Measurements from ENCODE around the gene HNRNPLL. TPM values are rescaled to one million over a fixed set of nuclear protein-coding genes. Genes with fewer than 3 reads are reported as not detected.

The HNRNPLL gene
- total RNA-seq, 1 experiment from 2014 or later = 43.2 TPM

DNA sequence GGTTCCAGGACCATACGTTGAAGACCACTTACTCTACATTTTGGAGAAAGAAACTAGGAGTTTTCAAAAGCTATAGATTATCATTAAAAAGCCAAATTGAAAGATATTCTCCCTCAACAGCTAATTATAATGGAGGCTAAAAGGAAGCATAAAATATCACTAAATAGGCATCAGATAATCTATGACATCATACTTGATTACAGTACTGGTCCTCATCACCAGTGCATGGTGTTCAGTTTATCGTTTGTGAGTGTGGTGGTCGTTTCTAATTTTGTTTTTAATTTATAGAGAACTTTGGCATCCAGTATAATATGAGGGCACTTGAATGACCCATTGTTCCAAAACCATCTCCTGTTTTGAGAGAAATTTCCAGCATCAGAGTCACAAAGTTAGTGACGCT, 80.9 kb downstream of the HNRNPLL start:
- ATAC-seq (no peak), DNase-seq (ENCODE audit: low read depth, low spot score) (no peak)
- Histone ChIP-seq H3K9me3 (ENCODE audit: control insufficient read depth in 1 of 2, insufficient read depth in 1 of 2, low read depth in 1 of 2, low read length in 2 of 2) (no peaks in the 10 kb centered on the region), H3K79me2 (ENCODE audit: insufficient read depth, low read length) (no peaks in the 10 kb centered on the region), H3K27me3 (ENCODE audit: insufficient read depth, low read length) (no peaks in the 10 kb centered on the region), H2AFZ (ENCODE audit: low read depth, low read length, poor library complexity, severe bottlenecking) (no peak overlapping the region), H3K9me2 (ENCODE audit: insufficient read depth) (no peaks in the 10 kb centered on the region), H4K20me1 (ENCODE audit: insufficient read depth) (no peaks in the 10 kb centered on the region), H3K9ac (ENCODE audit: low read length) (no peak overlapping the region), H3K4me3 (replicated peaks in 1 of 2; ENCODE audit: low read depth in 1 of 2, low read length in 2 of 2) (no peak overlapping the region), H3K27ac (ENCODE audit: low read depth, low read length) (no peak overlapping the region), H3K4me2 (ENCODE audit: low read length) (no peak overlapping the region), H3K4me1 (ENCODE audit: control insufficient read depth in 1 of 2, insufficient read depth in 2 of 2, low read length in 2 of 2) (peaks cover 2 to 7% of the 10 kb centered on the region in 2 experiments; a peak in 2 of 4 replicates), H3K36me3 (ENCODE audit: control insufficient read depth in 1 of 2, insufficient read depth in 2 of 2, low read length in 2 of 2) (no peaks in the 10 kb centered on the region)
- intact Hi-C loops (cut with micrococcal nuclease) = no loop called here
- TF ChIP-seq SIN3A (IDR thresholded peaks at IDR 0.05; ENCODE audit: low read depth) (no peak), SRF (IDR thresholded peaks at IDR 0.05; ENCODE audit: low read depth) (no peak)
- no TSS peak for BruUV-seq (replicated peaks)
- CTCF ChIA-PET = interaction anchor here (2.0 kb wide), 1 partner anchor 13 kb away, joined by 5 read pairs; no protein-coding TSS in a partner anchor
- RAD21 ChIA-PET (ENCODE audit: low non-redundant PET in 1 of 2, low total read pairs in 2 of 2, uncharacterized antibody in 2 of 2, unreplicated experiment in 2 of 2) = no interaction called here
- POLR2A ChIA-PET = no interaction called here

DNA sequence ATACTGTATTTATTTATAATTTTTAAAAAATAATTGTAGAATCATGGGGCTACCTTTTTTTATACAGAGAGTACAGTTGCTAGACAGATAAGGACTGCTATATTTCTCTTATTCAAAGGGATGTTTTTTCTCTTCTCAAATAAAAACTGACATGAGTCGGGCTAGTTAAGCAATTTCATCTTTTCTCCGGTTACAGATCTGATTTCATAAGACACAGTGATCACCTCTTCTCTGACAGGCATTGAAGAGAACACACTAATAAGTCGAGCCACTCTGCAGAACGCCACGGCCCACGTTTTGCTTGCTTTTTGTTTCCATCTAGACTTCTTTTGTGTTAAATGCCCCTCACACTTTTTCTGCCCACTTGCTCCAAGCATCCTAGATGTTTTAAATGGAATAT, 85.4 kb downstream of the HNRNPLL start:
- no peaks in the 10 kb centered on the region for H3K9me2 ChIP-seq (ENCODE audit: insufficient read depth)
- intact Hi-C loops (cut with micrococcal nuclease) = no loop called here
- POLR2A ChIA-PET = no interaction called here

More for the DNA sequence above, 85.4 kb downstream of the HNRNPLL start:
- Histone ChIP-seq H3K9ac (ENCODE audit: low read length) (no peak overlapping the region), H4K20me1 (ENCODE audit: insufficient read depth) (no peaks in the 10 kb centered on the region), H3K27me3 (ENCODE audit: insufficient read depth, low read length) (no peaks in the 10 kb centered on the region), H3K4me1 (ENCODE audit: control insufficient read depth in 1 of 2, insufficient read depth in 2 of 2, low read length in 2 of 2) (peaks cover 2 to 14% of the 10 kb centered on the region in 2 experiments; a peak in 3 of 4 replicates), H2AFZ (ENCODE audit: low read depth, low read length, poor library complexity, severe bottlenecking) (no peak overlapping the region), H3K27ac (ENCODE audit: low read depth, low read length) (no peak overlapping the region), H3K79me2 (ENCODE audit: insufficient read depth, low read length) (no peaks in the 10 kb centered on the region), H3K4me3 (replicated peaks in 1 of 2; ENCODE audit: low read depth in 1 of 2, low read length in 2 of 2) (no peak overlapping the region), H3K36me3 (ENCODE audit: control insufficient read depth in 1 of 2, insufficient read depth in 2 of 2, low read length in 2 of 2) (no peaks in the 10 kb centered on the region), H3K9me3 (ENCODE audit: control insufficient read depth in 1 of 2, insufficient read depth in 1 of 2, low read depth in 1 of 2, low read length in 2 of 2) (no peaks in the 10 kb centered on the region), H3K4me2 (ENCODE audit: low read length) (no peak overlapping the region)
- no peak for ATAC-seq
- no TSS peak for BruUV-seq (replicated peaks)
- DNase-seq (ENCODE audit: low read depth, low spot score) = no peak
- ChIA-PET RAD21 (ENCODE audit: low non-redundant PET in 1 of 2, low total read pairs in 2 of 2, uncharacterized antibody in 2 of 2, unreplicated experiment in 2 of 2) (no interaction called here), CTCF (no interaction called here)
- TF ChIP-seq POLR2A (IDR thresholded peaks at IDR 0.05; ENCODE audit: borderline replicate concordance, extremely low read depth, insufficient read depth, insufficient read length) (no peak), SRF (IDR thresholded peaks at IDR 0.05; ENCODE audit: low read depth) (no peak), ZBTB33 (IDR thresholded peaks at IDR 0.05; ENCODE audit: extremely low read depth, insufficient replicate concordance, low read length) (no peak), ZFX (IDR thresholded peaks at IDR 0.05) (no peak), REST (IDR thresholded peaks at IDR 0.05; ENCODE audit: low read depth) (no peak), EZH2phosphoT487 (IDR thresholded peaks at IDR 0.05; ENCODE audit: borderline replicate concordance) (no peak), EZH2 (IDR thresholded peaks at IDR 0.05) (no peak), FOSL1 (IDR thresholded peaks at IDR 0.05; ENCODE audit: low read depth) (no peak), TCF7L2 (IDR thresholded peaks at IDR 0.05; ENCODE audit: borderline replicate concordance, extremely low read depth, insufficient read depth, insufficient read length) (no peak), YY1 (IDR thresholded peaks at IDR 0.05; ENCODE audit: extremely low read depth, insufficient replicate concordance, low read depth, low read length) (no peak), CBX3 (IDR thresholded peaks at IDR 0.05; ENCODE audit: low read depth) (no peak), POLR2AphosphoS5 (IDR thresholded peaks at IDR 0.05; ENCODE audit: low read depth, low read length) (no peak)
